ENCODE results near the gene DOCK3. TPM values are rescaled to one million over a fixed set of nuclear protein-coding genes. Genes with fewer than 3 reads are reported as not detected.

Gene DOCK3
- total and polyA plus RNA-seq, 2 of the 4 experiments (the other 2 are of a cell fraction): under 0.01 to 0.12 TPM

- H2BK120ac ChIP-seq (ENCODE audit: low read depth, low read length): no peak overlapping the region
- H4K91ac ChIP-seq (ENCODE audit: insufficient read depth, low read depth, low read length): no peak overlapping the region
- H3K4ac ChIP-seq (ENCODE audit: low read depth, low read length): no peak overlapping the region
- H4K8ac ChIP-seq (ENCODE audit: low read depth in 2 of 2, low read length in 2 of 2): no peak overlapping the region
- no peak overlapping the region for H3K9ac ChIP-seq (ENCODE audit: low read depth, low read length)
- ChIA-PET POLR2A (ENCODE audit: unreplicated experiment) (no interaction called here), CTCF (no interaction called here)
- WGBS, 2 experiments (ENCODE audit: extremely low coverage in 2 of 2, insufficient read length in 1 of 2): no CpG with 5 or more reads among the region's 3 CpGs
- no peak overlapping the region for H3K4me3 ChIP-seq (ENCODE audit: insufficient read depth, low read depth, low read length)
- no peaks in the 10 kb centered on the region for H3K79me1 ChIP-seq (ENCODE audit: low read depth in 1 of 2, low read length in 2 of 2)
- H2BK20ac ChIP-seq (ENCODE audit: low read depth, low read length): no peak overlapping the region
- intact Hi-C loops (cut with micrococcal nuclease) (no loop called here), in situ Hi-C loops (cut with MboI; ENCODE audit: low sequenced_read_pairs) (no loop called here), dilution Hi-C loops (cut with HindIII; ENCODE audit: low sequenced_read_pairs, unreplicated experiment) (no loop called here)
- no peak for DNase-seq
- no peak overlapping the region for H3K14ac ChIP-seq (replicated peaks; ENCODE audit: low read depth, low read length)
- H3K36me3 ChIP-seq (ENCODE audit: control insufficient read depth, insufficient read depth, low read length): no peaks in the 10 kb centered on the region
- no peak for TF ChIP-seq MAFK (IDR thresholded peaks at IDR 0.05; ENCODE audit: low read depth, low read length)
- no peak for TF ChIP-seq CEBPB (IDR thresholded peaks at IDR 0.05; ENCODE audit: low read depth, low read length)
- TF ChIP-seq, protein P1, sequence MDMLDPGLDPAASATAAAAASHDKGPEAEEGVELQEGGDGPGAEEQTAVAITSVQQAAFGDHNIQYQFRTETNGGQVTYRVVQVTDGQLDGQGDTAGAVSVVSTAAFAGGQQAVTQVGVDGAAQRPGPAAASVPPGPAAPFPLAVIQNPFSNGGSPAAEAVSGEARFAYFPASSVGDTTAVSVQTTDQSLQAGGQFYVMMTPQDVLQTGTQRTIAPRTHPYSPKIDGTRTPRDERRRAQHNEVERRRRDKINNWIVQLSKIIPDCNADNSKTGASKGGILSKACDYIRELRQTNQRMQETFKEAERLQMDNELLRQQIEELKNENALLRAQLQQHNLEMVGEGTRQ (IDR thresholded peaks at IDR 0.05; ENCODE audit: low read depth, low read length): no peak
- TF ChIP-seq MAZ (IDR thresholded peaks at IDR 0.05; ENCODE audit: borderline replicate concordance, low read depth, low read length): no peak
- H3K4me2 ChIP-seq (ENCODE audit: low read depth, low read length): no peak overlapping the region
- no TSS peak for BruUV-seq (replicated peaks)
- no peaks in the 10 kb centered on the region; the same call in 1 of the 2 replicates for H3K9me3 ChIP-seq (ENCODE audit: control insufficient read depth, insufficient read depth, low read length)
- no peaks in the 10 kb centered on the region for H3K27me3 ChIP-seq (ENCODE audit: control insufficient read depth, insufficient read depth, low read length)
- no peak overlapping the region for H2AFZ ChIP-seq (replicated peaks; ENCODE audit: low read length, poor library complexity)
- H3K27ac ChIP-seq (ENCODE audit: insufficient read depth, low read length): no peak overlapping the region
- no peak for ATAC-seq (ENCODE audit: low read depth)
- no peaks in the 10 kb centered on the region for H3K9me1 ChIP-seq (ENCODE audit: insufficient read depth, low read length)
- H4K5ac ChIP-seq (ENCODE audit: low read depth, low read length): no peak overlapping the region
- H2AK9ac ChIP-seq (replicated peaks; ENCODE audit: low read depth, low read length, poor library complexity): no peak overlapping the region
- no peak overlapping the region for H3K18ac ChIP-seq (ENCODE audit: low read depth, low read length)
- no peak overlapping the region for H3K23ac ChIP-seq (ENCODE audit: low read depth, low read length)
- H2BK5ac ChIP-seq (ENCODE audit: low read depth, low read length, poor library complexity, severe bottlenecking): no peak overlapping the region
- no peak overlapping the region for H3K56ac ChIP-seq (ENCODE audit: extremely low read depth, insufficient read depth, low read length)
- H2AK5ac ChIP-seq (ENCODE audit: low read depth, low read length): no peak overlapping the region
- H4K20me1 ChIP-seq (ENCODE audit: insufficient read depth, low read length): no peaks in the 10 kb centered on the region
- H3K4me1 ChIP-seq (ENCODE audit: control insufficient read depth, insufficient read depth, low read length): no peaks in the 10 kb centered on the region
- no peak overlapping the region for H2BK15ac ChIP-seq (ENCODE audit: low read depth, low read length)
Observed at GRCh38 chr3:50817756-50818529, 143.2 kb downstream of the DOCK3 start.

Data from IMR-90 (cell line).